Stimulated activated CD8-positive, alpha-beta memory T cell treated with anti-CD3 and anti-CD28 coated beads, Interleukin-4, amount 100 ng/mL, for 24 hours (primary cell): ENCODE results near the gene CHRNB2.
A peak's percentile ranks its signal among the peaks of the same experiment; 100 is the strongest.
"Not testable (repeated sequence)": the region's sequence is repeated elsewhere in the genome, so short reads cannot be mapped to it uniquely, and the experiment has no call there.

Source experiments
- DNase-seq: peaks from one replicate; pipeline ENCODE4 v3.0.0-alpha.2; 2020; ENCODE audit warnings: low read depth

The CHRNB2 gene, protein sequence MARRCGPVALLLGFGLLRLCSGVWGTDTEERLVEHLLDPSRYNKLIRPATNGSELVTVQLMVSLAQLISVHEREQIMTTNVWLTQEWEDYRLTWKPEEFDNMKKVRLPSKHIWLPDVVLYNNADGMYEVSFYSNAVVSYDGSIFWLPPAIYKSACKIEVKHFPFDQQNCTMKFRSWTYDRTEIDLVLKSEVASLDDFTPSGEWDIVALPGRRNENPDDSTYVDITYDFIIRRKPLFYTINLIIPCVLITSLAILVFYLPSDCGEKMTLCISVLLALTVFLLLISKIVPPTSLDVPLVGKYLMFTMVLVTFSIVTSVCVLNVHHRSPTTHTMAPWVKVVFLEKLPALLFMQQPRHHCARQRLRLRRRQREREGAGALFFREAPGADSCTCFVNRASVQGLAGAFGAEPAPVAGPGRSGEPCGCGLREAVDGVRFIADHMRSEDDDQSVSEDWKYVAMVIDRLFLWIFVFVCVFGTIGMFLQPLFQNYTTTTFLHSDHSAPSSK

DNA sequence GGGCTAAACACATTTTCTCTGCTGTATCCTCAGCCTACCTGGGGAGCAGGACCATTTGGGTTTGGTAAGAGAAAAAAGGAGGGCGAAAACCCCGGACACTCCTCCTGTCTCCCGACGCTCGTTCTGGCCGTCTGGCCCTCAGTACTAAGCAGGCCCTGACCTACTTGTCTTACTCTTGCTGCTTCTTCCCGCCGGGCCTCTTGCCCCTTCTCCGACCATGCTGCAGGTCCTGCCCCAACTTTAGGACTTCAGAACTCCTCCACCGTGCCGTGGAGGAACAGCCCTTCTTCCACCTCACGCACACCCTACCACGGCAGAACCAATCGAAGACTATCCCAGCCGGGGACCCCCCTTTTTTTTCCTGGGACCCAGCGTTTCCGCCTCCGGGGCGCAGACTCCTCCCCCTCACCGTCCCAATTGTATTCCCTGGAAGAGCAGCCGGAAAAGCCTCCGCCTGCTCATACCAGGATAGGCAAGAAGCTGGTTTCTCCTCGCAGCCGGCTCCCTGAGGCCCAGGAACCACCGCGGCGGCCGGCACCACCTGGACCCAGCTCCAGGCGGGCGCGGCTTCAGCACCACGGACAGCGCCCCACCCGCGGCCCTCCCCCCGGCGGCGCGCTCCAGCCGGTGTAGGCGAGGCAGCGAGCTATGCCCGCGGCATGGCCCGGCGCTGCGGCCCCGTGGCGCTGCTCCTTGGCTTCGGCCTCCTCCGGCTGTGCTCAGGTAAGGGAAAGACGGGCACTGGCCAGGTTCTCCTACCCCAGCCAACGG, at the start of gene CHRNB2:
Gene CHRNB2, plus strand, starts transcription at position 393 of the 771 bp plus-strand sequence. Its CDS starts 267 bp downstream, at position 660.
- DNase-seq = peak; percentile 59

DNA sequence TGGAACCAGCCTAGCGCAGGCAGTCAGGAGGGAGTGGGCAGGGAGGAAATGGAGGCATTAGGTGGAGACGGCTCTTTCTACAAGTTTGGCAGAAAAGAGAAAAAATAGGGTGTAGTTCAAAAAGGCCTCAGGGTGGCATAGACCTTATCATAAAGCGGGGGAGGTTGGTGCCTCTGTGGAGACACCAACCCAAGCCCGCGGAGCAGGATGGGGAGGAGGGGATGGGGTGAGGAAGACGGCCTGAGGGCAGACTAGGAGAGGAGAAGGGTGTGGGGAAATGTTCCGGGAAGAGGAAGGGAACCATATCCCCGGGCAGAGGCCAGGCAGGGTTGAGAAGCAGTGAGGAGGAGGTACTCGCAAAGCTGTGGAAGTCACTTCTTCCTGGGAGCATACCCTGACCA, 48.0 kb upstream of the CHRNB2 start:
- DNase-seq = no peak

DNA sequence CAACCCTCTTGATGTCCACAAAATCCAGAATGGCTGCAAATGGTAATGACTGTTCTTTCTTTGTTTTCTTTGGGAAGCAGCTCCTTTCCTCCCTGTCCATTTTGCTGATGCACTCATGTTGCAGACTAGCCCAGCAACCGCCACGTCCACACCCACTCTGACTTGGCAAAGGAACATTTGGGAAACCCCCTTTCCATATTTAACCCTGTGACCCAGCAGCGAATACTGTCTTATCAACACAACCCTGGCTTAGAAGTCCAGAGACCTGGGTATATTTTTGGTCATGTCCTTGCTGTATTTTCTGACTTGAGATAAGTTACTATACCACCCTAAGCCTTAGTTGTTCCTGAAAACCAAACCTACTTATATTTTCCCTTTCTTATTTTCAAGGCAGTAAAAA, 47.2 kb upstream of the CHRNB2 start:
- no peak for DNase-seq

DNA sequence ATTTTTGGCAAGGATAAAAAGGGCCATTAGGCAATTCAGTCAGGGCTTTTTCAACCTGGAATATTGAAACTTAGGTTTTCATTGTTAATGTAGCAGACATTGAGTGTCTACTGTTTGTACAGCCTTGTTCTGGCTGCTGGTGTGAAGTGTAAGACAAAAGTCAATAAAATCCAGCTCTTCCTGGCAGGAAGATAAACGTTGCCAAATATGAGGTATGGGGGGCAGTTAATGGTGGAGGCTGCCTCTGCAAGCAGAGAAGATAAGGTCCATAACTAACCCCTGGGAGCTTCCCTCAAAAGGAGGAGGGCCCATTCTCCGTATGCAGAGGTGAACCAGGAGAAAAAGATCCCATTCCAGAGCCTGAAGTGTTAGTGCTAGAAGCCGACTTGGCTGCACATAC, 45.9 kb upstream of the CHRNB2 start:
- DNase-seq = no peak

DNA sequence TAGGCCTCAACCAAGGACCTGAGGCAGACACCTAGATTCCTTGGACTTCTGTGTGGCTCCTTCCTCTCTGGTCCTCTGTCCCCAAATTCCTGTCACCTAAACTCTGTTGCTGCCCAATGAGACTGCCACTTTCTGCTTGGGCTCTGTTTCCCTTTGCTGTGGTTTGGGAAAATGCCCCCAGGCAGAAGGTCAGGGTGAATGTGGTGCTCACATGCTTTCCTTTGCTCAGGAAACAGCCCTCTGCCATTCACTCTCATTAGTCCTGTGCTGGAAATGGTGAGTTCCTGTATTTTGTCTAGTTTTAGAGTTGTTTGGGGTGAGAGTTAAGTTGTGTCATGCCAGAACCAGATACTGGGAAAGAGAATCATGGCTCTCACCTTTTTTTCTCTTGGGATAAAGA, 42.7 kb upstream of the CHRNB2 start:
- DNase-seq = no peak

DNA sequence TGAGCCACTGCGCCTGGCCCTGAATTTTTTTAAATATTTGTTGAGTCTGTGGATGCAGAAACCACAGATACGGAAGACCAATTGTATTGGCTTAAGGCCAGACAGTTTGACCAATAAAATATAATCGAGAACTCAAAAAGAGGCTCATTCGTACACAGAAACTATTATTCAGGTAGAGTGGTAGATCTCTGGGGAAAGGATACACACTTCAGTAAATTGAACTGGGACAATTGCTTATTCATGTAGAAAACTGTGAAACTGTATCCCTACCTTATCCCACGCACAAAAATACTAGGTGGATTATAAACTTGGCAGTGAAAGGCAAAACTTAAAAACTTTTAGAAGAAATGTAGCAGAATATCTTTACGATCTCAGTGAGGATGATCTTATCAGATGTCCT, 40.4 kb upstream of the CHRNB2 start:
- DNase-seq = no peak

DNA sequence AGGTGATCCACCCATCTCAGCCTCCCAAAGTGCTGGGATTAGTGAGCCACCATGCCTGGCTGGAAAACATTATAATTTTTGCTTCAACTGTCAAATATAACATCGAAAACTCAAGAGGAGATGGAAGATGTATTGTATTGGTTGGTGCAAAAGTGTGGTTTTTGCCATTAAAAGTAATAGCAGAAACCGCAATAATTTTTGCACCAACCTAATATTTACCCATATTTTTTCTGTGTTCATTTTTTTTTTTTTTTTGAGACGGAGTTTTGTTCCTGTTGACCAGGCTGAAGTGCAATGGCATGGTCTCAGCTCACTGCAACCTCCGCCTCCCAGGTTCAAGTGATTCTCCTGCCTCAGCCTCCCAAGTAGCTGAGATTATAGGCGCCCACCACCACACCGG, 38.3 kb upstream of the CHRNB2 start:
- no peak for DNase-seq

DNA sequence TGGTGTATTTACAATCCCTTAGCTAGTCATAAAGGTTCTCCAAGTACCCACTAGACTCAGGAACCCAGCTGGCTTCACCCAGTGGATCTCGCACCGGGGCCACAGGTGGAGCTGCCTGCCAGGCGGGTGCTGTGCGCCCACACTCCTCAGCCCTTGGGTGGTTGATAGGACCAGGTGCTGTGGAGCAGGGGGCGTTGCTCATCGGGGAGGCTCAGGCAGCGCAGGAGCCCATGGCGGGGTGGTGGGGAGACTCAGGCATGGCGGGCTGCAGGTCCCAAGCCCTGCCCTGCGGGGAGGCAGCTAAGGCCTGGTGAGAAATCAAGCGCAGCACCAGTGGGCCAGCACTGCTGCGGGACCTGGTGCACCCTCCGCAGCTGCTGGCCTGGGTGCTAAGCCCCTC, 35.6 kb upstream of the CHRNB2 start:
- DNase-seq = not testable (repeated sequence)

DNA sequence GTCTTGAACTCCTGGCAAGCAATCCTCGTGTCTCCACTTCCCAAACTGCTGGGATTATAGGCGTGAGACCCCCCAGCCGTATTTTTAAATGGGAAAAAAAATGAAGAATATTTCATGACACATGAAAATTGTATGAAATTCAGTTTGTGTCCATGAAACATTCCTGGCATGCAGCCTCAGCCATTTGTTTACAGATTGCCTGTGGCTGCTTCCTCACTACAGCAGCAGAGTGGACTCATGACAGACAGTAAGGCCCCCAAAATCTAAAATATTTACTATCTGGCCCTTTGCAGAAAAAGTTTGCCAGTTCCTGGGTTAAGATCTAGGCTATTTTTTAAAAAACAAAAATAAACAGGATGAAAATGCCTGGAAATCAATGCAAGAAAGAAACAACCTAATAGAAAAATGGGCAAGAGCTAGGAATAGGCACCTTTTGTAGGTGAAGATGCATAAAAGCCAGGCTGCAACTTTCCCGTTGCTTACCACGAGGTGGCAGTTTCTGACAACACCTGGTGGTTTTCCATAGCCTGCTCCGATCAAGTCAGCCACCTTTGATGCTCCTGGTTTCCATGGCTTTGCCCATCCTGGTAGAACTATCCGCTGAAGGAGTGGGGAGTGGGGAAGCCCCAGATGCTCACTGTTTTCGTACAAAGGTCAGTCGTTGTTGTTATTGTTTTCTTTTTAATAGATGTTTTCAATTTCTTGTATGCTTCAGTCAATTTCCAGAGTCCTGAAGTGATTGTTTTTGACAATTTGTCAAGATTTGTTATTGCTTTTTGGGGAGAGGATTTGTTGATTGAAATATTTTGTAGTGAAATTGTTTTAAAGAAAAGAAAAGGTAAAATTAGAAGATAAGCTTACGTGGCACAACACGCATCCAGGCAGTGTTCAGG, 33.4 kb upstream of the CHRNB2 start:
- no peak for DNase-seq

DNA sequence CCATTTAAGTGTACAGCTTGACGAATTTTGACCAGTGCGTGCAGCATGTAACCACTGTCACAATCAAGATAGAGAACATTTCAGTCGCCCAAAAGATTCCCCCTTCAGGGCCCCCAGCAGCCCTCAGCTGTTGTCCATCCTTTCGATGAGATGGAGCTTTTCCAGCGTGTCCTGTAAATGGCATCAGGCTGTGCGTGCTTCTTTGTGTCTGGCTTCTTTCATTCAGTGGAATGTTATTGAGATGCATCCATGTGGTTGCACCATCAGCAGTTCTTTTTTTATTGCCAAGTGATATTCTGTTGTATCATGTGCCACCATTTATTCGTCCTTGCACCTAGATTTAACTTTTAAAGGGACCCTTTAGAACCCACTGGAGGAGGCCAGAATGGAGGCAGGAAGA, 31.0 kb upstream of the CHRNB2 start:
- no peak for DNase-seq

DNA sequence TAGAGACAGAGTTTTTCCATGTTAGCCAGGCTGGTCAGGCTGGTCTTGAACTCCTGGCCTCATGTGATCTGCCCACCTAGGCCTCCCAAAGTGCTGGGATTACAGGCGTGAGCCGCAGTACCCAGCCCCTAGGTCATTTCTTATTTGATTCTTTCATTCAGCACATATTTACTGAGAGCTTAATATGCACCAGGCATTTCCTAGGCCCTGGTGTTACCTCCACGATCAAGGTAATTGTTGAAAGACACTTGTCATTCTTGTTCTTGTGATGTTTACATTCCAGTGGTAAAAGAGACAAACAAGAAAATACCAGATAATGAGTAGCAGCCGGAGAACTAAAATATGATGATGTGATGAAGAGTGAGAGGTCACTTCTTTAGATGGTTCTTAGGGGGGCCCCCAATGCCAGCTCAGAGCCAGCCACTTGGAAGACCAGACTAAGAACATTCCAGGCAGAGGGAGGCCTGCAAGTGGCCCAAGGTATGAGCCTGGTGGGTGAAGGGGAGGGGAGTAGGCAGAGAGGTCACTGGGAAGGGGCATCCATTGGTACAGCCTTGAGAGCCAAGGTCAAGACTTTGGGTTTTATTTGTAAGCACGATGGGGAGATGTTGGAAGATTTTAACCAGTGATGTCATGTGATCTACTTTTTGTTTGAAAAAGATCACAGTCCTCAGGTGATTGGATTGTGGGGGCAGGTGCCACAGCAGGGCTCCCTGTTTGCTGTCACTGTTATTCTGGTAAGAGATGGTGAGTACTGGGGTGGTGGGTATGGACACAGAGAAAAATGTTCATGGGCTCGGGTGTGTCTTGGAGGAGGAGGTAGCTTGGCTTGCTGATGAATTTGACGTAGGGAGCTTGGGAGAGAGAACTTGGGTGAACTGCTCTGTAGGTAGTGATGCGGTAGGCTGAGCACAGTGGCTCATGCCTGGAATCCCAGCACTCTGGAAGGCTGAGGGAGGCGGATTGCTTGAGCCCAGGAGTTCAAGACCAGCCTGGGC, 27.8 kb upstream of the CHRNB2 start:
- DNase-seq = no peak

DNA sequence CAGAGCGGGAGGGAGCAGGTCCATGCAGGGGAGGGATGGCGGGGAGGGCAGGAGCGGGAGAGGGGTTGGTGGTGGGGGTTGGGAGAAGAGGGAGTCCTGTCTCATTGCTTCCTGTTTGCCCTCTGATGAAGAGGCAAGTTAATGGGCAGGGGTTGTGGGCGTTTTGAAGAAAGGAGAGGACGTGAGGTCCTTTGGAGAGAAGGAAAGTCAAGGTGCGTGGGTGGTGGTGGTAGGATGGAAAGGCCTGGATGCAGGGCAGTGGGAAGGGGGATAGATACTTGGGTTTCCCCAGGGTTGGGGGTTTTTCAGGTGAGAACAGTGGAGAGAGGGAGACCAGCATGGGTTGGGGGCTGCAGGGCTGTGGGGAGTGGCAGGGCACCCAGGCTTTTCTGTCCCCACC, 26.3 kb upstream of the CHRNB2 start:
- no peak for DNase-seq

DNA sequence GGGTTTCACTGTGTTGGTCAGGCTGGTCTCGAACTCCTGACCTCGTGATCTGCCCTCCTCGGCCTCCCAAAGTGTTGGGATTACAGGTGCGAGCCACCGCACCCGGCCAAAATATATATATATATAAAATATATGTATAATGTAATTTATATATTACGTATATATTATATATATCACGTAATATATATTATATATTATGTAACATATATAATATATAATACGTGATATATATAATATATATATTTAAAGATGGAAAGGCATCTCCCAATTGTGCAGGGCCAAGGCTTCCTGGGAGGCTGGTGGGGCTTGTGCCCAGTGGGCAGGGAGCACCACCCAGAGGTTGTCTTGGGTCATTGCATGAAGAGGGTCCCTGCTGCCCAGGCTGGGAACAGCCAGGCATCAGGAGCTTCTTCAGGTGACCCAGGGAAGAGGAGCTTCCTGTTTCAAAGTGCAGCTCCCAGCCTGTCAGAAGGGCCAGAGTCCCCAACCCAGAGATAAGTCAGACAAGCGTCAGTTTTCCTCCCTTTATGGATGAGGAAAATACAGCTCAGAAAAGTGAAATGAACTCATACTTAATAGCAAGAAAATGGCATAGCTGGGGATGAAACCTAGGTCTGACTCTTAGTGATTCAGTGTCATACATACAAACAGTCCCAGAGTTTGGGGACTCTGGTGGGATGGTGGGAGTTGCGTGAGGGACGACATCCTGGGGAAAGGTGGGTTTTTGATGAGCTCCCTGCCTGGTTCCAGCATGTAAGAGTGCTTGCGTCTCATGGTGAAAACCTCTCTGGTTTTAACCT, 21.1 kb upstream of the CHRNB2 start:
- peak; percentile 19 for DNase-seq

DNA sequence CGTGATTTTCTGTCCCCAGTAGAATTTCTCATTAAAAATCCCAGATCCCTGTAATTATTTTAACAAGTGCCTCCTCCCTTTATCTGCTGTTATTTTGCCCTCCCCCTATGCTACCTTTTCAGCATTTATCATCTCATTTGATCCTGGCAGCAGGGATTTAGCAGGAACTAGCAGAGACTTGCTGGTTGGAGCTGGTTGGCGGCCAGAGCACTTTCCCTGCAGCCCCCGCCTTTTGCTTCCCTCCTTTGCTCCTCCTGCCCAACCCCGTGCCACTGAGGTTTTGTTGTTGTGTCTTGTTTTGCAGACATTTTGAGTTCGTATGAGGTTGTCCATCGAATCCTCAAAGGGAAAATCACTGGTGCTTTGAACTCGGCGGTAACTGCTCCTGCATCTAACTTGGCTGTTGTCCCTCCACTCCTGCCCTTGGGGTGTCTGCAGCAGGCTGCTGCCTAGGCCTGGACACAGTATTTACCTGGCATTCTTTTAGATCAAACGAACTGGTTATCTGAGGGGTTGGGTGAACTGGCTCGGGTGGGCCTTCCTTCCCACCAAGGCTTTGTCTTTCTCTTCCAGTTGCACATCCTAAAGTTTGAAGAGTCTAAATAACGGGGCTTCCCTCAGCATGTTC, 20.4 kb upstream of the CHRNB2 start:
- no peak for DNase-seq

DNA sequence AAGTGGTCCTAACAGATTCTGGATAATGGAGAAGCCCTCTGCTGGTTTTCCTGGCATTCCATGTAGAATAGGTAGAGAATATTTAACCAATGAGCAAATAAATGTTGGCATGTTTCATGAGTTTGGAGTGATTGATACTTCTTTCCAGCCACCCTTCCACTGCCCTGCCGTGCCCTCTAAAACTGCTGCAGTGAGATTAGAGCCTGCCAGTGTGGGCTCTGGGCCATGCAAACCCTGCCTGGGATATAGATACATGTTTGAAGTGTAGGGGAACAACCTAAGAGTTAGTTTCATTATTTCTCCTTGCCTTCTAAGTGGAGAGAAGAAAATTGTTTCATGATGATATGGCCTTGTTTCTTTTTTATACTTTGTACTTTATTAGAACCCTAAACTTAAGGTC, 19.6 kb upstream of the CHRNB2 start:
- DNase-seq = no peak

DNA sequence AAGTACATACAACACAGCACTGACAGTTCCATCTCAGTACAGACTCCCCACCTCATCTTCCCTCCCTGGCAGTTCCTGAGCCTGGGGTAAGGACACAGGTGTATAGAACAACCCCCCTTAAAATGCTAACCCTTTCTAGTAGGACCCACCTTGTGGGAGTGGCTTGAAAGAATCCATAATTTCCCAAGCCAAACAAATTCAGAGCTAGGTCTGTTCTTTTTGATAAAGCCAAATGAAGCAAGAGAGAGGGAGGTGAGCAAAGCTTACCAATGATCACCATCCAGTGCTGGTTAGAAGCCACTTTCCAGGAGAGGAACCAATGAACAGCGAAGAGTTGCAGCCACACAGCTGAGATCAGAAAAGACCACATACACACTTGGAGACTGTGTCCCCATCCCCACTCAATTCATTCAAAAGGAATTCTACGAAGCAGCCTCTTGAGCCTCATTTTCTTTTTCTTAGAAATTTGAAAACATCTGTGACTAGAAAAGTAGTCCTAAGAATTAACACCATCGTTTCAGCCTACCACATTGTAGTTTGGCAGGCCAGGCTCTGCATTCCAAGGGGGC, 18.3 kb upstream of the CHRNB2 start:
- no peak for DNase-seq

DNA sequence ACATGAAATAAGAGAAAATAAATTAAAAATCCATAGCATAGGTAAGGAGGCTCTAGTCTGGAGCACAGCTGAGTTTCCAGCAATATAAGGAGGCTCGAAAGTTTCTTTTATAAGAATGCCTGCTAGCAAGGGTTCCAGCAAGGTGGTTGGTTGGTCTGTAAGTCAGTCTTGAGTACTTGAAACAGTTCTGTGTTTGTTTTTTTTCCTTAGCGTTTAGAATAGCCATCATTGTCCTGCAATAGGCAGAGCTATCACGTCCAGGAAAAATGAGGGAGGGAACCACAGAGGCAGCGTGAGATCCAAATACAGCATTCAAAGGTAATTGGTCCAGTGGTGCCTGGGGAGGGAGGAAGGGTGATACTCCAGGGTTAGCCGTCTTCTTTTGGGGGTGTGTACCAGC, 17.5 kb upstream of the CHRNB2 start:
- DNase-seq = no peak

DNA sequence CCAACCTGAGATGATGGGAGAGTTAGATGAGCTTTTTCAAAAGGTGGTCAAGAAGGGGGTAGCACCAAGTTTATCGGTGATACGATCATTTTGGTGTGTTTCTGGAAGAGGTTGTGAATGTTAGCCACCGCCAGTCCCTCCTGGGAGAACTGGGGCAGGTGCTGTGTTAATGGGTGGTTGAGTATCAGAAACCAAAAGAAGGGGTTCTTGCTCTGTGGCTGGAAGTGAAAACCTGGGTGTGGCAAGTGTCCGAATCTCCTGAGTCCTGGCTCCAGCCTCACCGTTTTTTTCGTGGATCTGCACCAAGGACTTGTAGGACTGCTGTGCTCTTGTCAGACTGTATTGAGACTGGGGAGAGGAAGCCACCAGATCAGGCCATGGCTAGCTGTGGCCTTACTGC, 16.9 kb upstream of the CHRNB2 start:
- DNase-seq = no peak

DNA sequence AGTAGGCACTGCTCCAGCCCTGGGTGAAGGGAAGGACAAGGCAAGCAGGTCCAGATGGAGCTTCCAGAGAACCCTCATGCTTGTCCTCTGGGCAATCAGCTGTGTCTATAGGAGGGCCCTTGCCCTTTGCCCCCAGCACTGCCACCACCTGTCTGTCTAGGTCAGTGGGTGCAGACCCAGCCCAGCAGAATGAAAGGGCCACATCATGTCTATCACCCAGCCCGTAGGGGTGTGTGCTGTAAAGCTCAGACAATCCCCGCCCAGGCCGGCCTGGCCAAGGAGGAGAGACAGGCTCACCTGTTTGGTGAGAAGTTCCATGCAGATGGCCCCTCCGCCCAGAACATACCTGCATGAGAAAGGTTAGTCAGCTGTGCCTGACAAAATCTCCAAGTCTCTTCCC, 16.1 kb upstream of the CHRNB2 start:
- no peak for DNase-seq
